ENCODE measurements around the gene SLC12A8. TPM values are rescaled to one million over a fixed set of nuclear protein-coding genes. Genes with fewer than 3 reads are reported as not detected.

SLC12A8 gene
- total RNA-seq, 1 donor from 2014 or later: 1.1 TPM

- Mint-ChIP-seq H3K4me1 (peaks cover 15% of the 10 kb centered on the region), H3K9me3 (no peaks in the 10 kb centered on the region), H3K27me3 (peaks cover 46% of the 10 kb centered on the region), H3K36me3 (ENCODE audit: low read depth) (no peaks in the 10 kb centered on the region), H3K4me3 (no peak overlapping the region), H3K27ac (no peak overlapping the region)
- DNase-seq: no peak
- intact Hi-C loops (cut with micrococcal nuclease): no loop called here
These were observed 63.1 kb downstream of the SLC12A8 start for GRCh38 chr3:125149462-125149861.

GRCh38 chr3:125148836-125149235 lies 63.7 kb downstream of the SLC12A8 start:
- peaks cover 47% of the 10 kb centered on the region for H3K27me3 Mint-ChIP-seq
- no peaks in the 10 kb centered on the region for H3K36me3 Mint-ChIP-seq (ENCODE audit: low read depth)
- no peaks in the 10 kb centered on the region for H3K9me3 Mint-ChIP-seq
- H3K4me3 Mint-ChIP-seq: no peak overlapping the region
- no peak for DNase-seq
- H3K27ac Mint-ChIP-seq: no peak overlapping the region
- intact Hi-C loops (cut with micrococcal nuclease): no loop called here
- H3K4me1 Mint-ChIP-seq: peaks cover 17% of the 10 kb centered on the region

GRCh38 chr3:125148016-125148812 lies 64.3 kb downstream of the SLC12A8 start:
- no peak for DNase-seq
- no peaks in the 10 kb centered on the region for H3K9me3 Mint-ChIP-seq
- no peaks in the 10 kb centered on the region for H3K36me3 Mint-ChIP-seq (ENCODE audit: low read depth)
- intact Hi-C loops (cut with micrococcal nuclease): no loop called here
- peaks cover 50% of the 10 kb centered on the region for H3K27me3 Mint-ChIP-seq
- no peak overlapping the region for H3K27ac Mint-ChIP-seq
- peaks cover 23% of the 10 kb centered on the region for H3K4me1 Mint-ChIP-seq
- H3K4me3 Mint-ChIP-seq: no peak overlapping the region

GRCh38 chr3:125147491-125147820 lies 65.1 kb downstream of the SLC12A8 start:
- Mint-ChIP-seq H3K9me3 (no peaks in the 10 kb centered on the region), H3K4me3 (no peak overlapping the region), H3K27me3 (peaks cover 52% of the 10 kb centered on the region), H3K4me1 (peaks cover 30% of the 10 kb centered on the region), H3K36me3 (ENCODE audit: low read depth) (no peaks in the 10 kb centered on the region), H3K27ac (no peak overlapping the region)
- no peak for DNase-seq
- intact Hi-C loops (cut with micrococcal nuclease): no loop called here

GRCh38 chr3:125146626-125147490 lies 65.7 kb downstream of the SLC12A8 start:
- peaks cover 36% of the 10 kb centered on the region for H3K4me1 Mint-ChIP-seq
- H3K4me3 Mint-ChIP-seq: no peak overlapping the region
- peaks cover 51% of the 10 kb centered on the region for H3K27me3 Mint-ChIP-seq
- intact Hi-C loops (cut with micrococcal nuclease): no loop called here
- no peak overlapping the region for H3K27ac Mint-ChIP-seq
- H3K9me3 Mint-ChIP-seq: no peaks in the 10 kb centered on the region
- no peaks in the 10 kb centered on the region for H3K36me3 Mint-ChIP-seq (ENCODE audit: low read depth)
- no peak for DNase-seq

- Mint-ChIP-seq H3K4me1 (peaks cover 43% of the 10 kb centered on the region), H3K9me3 (no peaks in the 10 kb centered on the region), H3K27me3 (peaks cover 43% of the 10 kb centered on the region), H3K36me3 (ENCODE audit: low read depth) (no peaks in the 10 kb centered on the region), H3K27ac (no peak overlapping the region), H3K4me3 (no peak overlapping the region)
- intact Hi-C loops (cut with micrococcal nuclease): no loop called here
- no peak for DNase-seq
These were observed 66.6 kb downstream of the SLC12A8 start for GRCh38 chr3:125145751-125146475.

- Mint-ChIP-seq H3K36me3 (ENCODE audit: low read depth) (no peaks in the 10 kb centered on the region), H3K27ac (no peak overlapping the region), H3K4me1 (peaks cover 50% of the 10 kb centered on the region), H3K9me3 (no peaks in the 10 kb centered on the region), H3K4me3 (no peak overlapping the region), H3K27me3 (peaks cover 45% of the 10 kb centered on the region)
- intact Hi-C loops (cut with micrococcal nuclease): loop anchor here (5.0 kb wide), 3 partner anchors 88 to 147 kb away; no protein-coding TSS in a partner anchor
- no peak for DNase-seq
These were observed 67.8 kb downstream of the SLC12A8 start for GRCh38 chr3:125144653-125145314.

- no peaks in the 10 kb centered on the region for H3K36me3 Mint-ChIP-seq (ENCODE audit: low read depth)
- DNase-seq: no peak
- no peaks in the 10 kb centered on the region for H3K9me3 Mint-ChIP-seq
- H3K4me1 Mint-ChIP-seq: peaks cover 53% of the 10 kb centered on the region
- H3K27me3 Mint-ChIP-seq: peaks cover 44% of the 10 kb centered on the region
- no peak overlapping the region for H3K4me3 Mint-ChIP-seq
- intact Hi-C loops (cut with micrococcal nuclease): loop anchor here (5.0 kb wide), 3 partner anchors 88 to 147 kb away; no protein-coding TSS in a partner anchor
- no peak overlapping the region for H3K27ac Mint-ChIP-seq
These were observed 68.4 kb downstream of the SLC12A8 start for GRCh38 chr3:125143982-125144652.

GRCh38 chr3:125143538-125143937 lies 69.0 kb downstream of the SLC12A8 start:
- DNase-seq: no peak
- Mint-ChIP-seq H3K27ac (no peak overlapping the region), H3K9me3 (no peaks in the 10 kb centered on the region), H3K4me1 (peaks cover 51% of the 10 kb centered on the region), H3K27me3 (peaks cover 40% of the 10 kb centered on the region), H3K4me3 (no peak overlapping the region), H3K36me3 (ENCODE audit: low read depth) (no peaks in the 10 kb centered on the region)
- intact Hi-C loops (cut with micrococcal nuclease): loop anchor here (5.0 kb wide), 3 partner anchors 89 to 146 kb away; no protein-coding TSS in a partner anchor

GRCh38 chr3:125142940-125143339 lies 69.6 kb downstream of the SLC12A8 start:
- Mint-ChIP-seq H3K36me3 (ENCODE audit: low read depth) (no peaks in the 10 kb centered on the region), H3K27ac (peak overlapping the region; percentile 54), H3K27me3 (peaks cover 36% of the 10 kb centered on the region), H3K4me3 (peak overlapping the region; percentile 82), H3K9me3 (no peaks in the 10 kb centered on the region), H3K4me1 (peaks cover 51% of the 10 kb centered on the region)
- DNase-seq: no peak
- intact Hi-C loops (cut with micrococcal nuclease): loop anchor here (5.0 kb wide), 3 partner anchors 89 to 146 kb away; no protein-coding TSS in a partner anchor

- Mint-ChIP-seq H3K4me3 (peak overlapping the region; percentile 82), H3K9me3 (no peaks in the 10 kb centered on the region), H3K27me3 (peaks cover 40% of the 10 kb centered on the region), H3K27ac (peak overlapping the region; percentile 54), H3K36me3 (ENCODE audit: low read depth) (no peaks in the 10 kb centered on the region), H3K4me1 (peaks cover 55% of the 10 kb centered on the region)
- intact Hi-C loops (cut with micrococcal nuclease): loop anchor here (5.0 kb wide), 3 partner anchors 90 to 145 kb away; no protein-coding TSS in a partner anchor
- DNase-seq: no peak
These were observed 70.1 kb downstream of the SLC12A8 start for GRCh38 chr3:125142420-125142778.

- intact Hi-C loops (cut with micrococcal nuclease): loop anchor here (1.0 to 5.0 kb wide), 8 partner anchors 10 to 145 kb away; no protein-coding TSS in a partner anchor
- peaks cover 58% of the 10 kb centered on the region for H3K4me1 Mint-ChIP-seq
- H3K27ac Mint-ChIP-seq: peak overlapping the region; percentile 90
- peak; percentile 92 for DNase-seq
- no peaks in the 10 kb centered on the region for H3K36me3 Mint-ChIP-seq (ENCODE audit: low read depth)
- H3K4me3 Mint-ChIP-seq: peak overlapping the region; percentile 82
- no peaks in the 10 kb centered on the region for H3K9me3 Mint-ChIP-seq
- H3K27me3 Mint-ChIP-seq: peaks cover 40% of the 10 kb centered on the region
These were observed 70.7 kb downstream of the SLC12A8 start for GRCh38 chr3:125141596-125142419.
